Keratinocyte (primary cell): ENCODE data around the gene SLC2A9.

ENCODE experiments used
- EZH2 ChIP-seq: IDR thresholded peaks from one replicate; pipeline ENCODE4 v1.6.1; 2012; ENCODE audit warnings: inconsistent platforms, mild to moderate bottlenecking, low read length, moderate library complexity
- TF ChIP-seq, protein P1 (sequence below), 3 experiments: IDR thresholded peaks in 1 of 3; conservative IDR thresholded peaks in 1 of 3; optimal IDR thresholded peaks in 1 of 3; 2 replicates in 2 of 3; 3 replicates in 1 of 3; pipeline versions ENCODE3 to v1.5.1; 2011; ENCODE audit warnings: low read length in 3 of 3, mild to moderate bottlenecking in 3 of 3, moderate library complexity in 2 of 3, control low read depth in 1 of 3, inconsistent platforms in 1 of 3; ENCODE audit not compliant: insufficient read depth in 2 of 3; ENCODE audit errors: extremely low read depth in 1 of 3

DNA sequence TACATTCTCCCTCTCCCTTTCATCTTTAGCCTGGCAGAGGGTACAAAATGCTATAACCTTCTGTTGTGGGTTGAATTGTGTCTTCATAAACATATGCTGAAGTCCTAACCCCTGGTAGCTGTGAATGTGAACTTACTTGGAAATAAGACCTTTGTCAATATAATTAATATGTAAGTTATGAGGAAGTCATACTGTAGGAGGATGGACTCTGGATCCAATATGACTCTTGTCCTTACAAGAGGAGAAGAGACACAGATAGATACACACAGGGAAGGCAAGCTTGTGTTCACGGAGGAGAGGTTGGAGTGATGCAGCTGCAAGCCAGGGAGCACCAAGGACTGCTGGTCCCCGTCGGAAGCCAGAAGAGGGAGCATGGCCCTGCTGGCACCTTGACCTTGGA, 94.7 kb downstream of the SLC2A9 start:
- TF ChIP-seq, protein P1, sequence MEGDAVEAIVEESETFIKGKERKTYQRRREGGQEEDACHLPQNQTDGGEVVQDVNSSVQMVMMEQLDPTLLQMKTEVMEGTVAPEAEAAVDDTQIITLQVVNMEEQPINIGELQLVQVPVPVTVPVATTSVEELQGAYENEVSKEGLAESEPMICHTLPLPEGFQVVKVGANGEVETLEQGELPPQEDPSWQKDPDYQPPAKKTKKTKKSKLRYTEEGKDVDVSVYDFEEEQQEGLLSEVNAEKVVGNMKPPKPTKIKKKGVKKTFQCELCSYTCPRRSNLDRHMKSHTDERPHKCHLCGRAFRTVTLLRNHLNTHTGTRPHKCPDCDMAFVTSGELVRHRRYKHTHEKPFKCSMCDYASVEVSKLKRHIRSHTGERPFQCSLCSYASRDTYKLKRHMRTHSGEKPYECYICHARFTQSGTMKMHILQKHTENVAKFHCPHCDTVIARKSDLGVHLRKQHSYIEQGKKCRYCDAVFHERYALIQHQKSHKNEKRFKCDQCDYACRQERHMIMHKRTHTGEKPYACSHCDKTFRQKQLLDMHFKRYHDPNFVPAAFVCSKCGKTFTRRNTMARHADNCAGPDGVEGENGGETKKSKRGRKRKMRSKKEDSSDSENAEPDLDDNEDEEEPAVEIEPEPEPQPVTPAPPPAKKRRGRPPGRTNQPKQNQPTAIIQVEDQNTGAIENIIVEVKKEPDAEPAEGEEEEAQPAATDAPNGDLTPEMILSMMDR (optimal IDR thresholded peaks at IDR 0.05 in 1 of 3, IDR thresholded peaks at IDR 0.05 in 1 of 3, conservative IDR thresholded peaks at IDR 0.05 in 1 of 3; ENCODE audit: extremely low read depth in 1 of 3, insufficient read depth in 2 of 3, low read length in 3 of 3): no peak
- TF ChIP-seq EZH2: no peak
